Breast epithelium (tissue), 4 donors: ENCODE measurements around the gene LBX1. TPM values are rescaled to one million over a fixed set of nuclear protein-coding genes. Genes with fewer than 3 reads are reported as not detected.

Experiments
- DNase-seq, 2 donors: peaks; one replicate each; pipeline ENCODE4 v3.0.0-alpha.2; 2019; ENCODE audit warnings: low spot score in 2 of 2
- H3K27ac ChIP-seq, 2 donors: fragments of 200-600 bp; sonication (generic) in 1 of 2; one replicate each; pipeline ENCODE4 v1.5.1; 2016 to 2019; ENCODE audit warnings: mild to moderate bottlenecking in 1 of 2
- H3K27me3 ChIP-seq, 2 donors: fragments of 200-600 bp; sonication (generic) in 1 of 2; one replicate each; pipeline versions ENCODE4 v1.5.1 to v1.6.0; 2017 to 2019; ENCODE audit warnings: control low read depth in 1 of 2, mild to moderate bottlenecking in 1 of 2
- H3K36me3 ChIP-seq: fragments of 200-600 bp; one replicate; pipeline ENCODE4 v1.5.1; 2019
- H3K4me1 ChIP-seq, 2 donors: fragments of 200-600 bp; sonication (generic); one replicate each; pipeline ENCODE4 v1.5.1; 2016 to 2019; ENCODE audit warnings: control low read depth in 1 of 2
- H3K4me3 ChIP-seq, 3 donors: fragments of 200-600 bp; sonication (generic); 1 replicate in 2 of 3; 2 replicates in 1 of 3; pipeline ENCODE4 v1.5.1; 2016 to 2019; ENCODE audit warnings: mild to moderate bottlenecking in 3 of 3, moderate library complexity in 2 of 3
- H3K9me3 ChIP-seq, 2 donors: fragments of 200-600 bp; sonication (generic) in 1 of 2; one replicate each; pipeline ENCODE4 v1.5.1; 2016 to 2019; ENCODE audit warnings: control low read depth in 1 of 2
- POLR2A ChIP-seq: fragments of 450-650 bp; IDR thresholded peaks from one replicate; pipeline ENCODE4 v1.6.1; 2016; ENCODE audit warnings: antibody characterized with exemption, mild to moderate bottlenecking, moderate library complexity
- POLR2AphosphoS5 ChIP-seq, 3 donors: sonication (generic); formaldehyde crosslinking; IDR thresholded peaks; one replicate each; pipeline ENCODE4 v1.6.1; 2017; ENCODE audit warnings: antibody characterized with exemption in 3 of 3
- intact Hi-C: fragments of 100-400 bp; cut with DNase I; formaldehyde crosslinking; loops from one replicate; pipeline ENCODE4 v1.15.1; 2023; ENCODE audit warnings: low total_unique reads
- total RNA-seq, 3 donors: library from RNA; depleted of rRNA; stranded (reverse); fragments of >200 nt; gene quantifications; one replicate each; pipeline ENCODE4 v1.1.0, GENCODE V29; 2016
- TF ChIP-seq, protein P1 (sequence below), 3 donors: fragments of 450-650 bp; IDR thresholded peaks; one replicate each; pipeline ENCODE4 v1.5.1; 2016 to 2017; ENCODE audit warnings: antibody characterized with exemption in 3 of 3, mild to moderate bottlenecking in 3 of 3, moderate library complexity in 3 of 3

The LBX1 gene
- total RNA-seq, 3 donors from 2014 or later = not detected

DNA sequence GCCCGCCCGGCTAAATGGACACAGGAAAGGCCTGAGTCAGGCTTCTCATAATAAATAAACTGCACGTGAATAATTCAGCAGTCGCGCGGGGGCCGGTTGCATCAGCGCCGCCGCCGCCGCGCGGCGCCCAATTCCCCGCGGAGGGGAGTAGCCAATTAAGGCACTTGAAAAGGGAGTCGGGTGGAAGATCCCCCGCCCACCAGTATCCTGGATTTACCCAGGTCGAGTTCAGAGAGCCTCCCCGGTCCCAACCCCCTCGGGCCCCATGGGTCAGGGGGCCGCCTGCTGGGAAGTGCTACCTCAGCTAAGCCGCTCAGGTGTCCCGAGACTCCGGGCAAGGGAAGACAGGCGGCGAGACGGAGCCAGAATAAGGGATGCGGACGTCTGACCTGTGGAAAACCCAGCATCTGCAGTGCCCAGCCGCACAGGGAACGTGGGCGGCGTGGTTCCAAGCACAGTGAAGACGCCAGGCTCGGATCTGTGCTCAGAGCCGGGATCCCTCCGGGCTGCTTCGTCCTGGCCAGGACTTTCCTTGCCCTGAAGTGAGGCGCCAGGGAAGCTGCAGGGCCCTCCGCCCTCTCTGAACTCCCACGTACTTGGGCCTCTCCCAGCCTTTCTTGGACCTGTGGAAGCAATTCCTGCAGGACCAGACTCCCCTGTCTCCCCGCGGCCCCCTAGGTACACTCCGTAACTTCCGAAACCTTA is 7.3 kb upstream of the LBX1 start:
- H3K36me3 ChIP-seq = no peaks in the 10 kb centered on the region
- peaks cover 0 to 8% of the 10 kb centered on the region in 2 donors for H3K9me3 ChIP-seq
- H3K27ac ChIP-seq = no peak overlapping the region
- peaks cover 15 to 95% of the 10 kb centered on the region in 2 donors for H3K27me3 ChIP-seq
- TF ChIP-seq POLR2A = no peak
- H3K4me3 ChIP-seq = peak overlapping the region in 1 of 3 donors; percentile 39
- DNase-seq = no peak
- H3K4me1 ChIP-seq = no peaks in the 10 kb centered on the region
- intact Hi-C loops = no loop called here

DNA sequence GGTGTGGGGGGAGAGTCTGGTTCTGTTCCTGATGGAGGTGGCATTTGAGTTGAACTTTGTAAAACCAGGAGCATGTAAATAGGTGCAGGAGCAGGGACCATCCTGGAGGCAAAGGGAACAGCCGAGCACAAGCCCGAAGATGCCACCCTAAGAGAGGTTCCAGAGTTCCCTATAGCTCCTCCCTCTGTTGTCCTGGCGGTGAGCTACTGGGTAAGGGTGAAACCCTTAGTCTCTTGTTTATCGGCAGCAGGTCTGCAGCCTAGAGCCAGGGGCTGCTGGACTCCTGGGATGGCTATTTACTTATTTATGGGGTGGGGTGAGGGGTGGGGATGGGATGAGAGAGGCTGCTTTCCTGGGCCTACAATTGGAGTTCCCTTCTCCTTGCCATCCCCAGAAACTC is 6.5 kb upstream of the LBX1 start:
- H3K4me3 ChIP-seq = no peak overlapping the region
- H3K36me3 ChIP-seq = no peaks in the 10 kb centered on the region
- peaks cover 0 to 8% of the 10 kb centered on the region in 2 donors for H3K9me3 ChIP-seq
- no peaks in the 10 kb centered on the region for H3K4me1 ChIP-seq
- no peak for DNase-seq
- peaks cover 15 to 99% of the 10 kb centered on the region in 2 donors for H3K27me3 ChIP-seq
- TF ChIP-seq, protein P1, sequence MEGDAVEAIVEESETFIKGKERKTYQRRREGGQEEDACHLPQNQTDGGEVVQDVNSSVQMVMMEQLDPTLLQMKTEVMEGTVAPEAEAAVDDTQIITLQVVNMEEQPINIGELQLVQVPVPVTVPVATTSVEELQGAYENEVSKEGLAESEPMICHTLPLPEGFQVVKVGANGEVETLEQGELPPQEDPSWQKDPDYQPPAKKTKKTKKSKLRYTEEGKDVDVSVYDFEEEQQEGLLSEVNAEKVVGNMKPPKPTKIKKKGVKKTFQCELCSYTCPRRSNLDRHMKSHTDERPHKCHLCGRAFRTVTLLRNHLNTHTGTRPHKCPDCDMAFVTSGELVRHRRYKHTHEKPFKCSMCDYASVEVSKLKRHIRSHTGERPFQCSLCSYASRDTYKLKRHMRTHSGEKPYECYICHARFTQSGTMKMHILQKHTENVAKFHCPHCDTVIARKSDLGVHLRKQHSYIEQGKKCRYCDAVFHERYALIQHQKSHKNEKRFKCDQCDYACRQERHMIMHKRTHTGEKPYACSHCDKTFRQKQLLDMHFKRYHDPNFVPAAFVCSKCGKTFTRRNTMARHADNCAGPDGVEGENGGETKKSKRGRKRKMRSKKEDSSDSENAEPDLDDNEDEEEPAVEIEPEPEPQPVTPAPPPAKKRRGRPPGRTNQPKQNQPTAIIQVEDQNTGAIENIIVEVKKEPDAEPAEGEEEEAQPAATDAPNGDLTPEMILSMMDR (IDR thresholded peaks at IDR 0.05) = no peak
- TF ChIP-seq POLR2AphosphoS5 (IDR thresholded peaks at IDR 0.05) (no peak), POLR2A (no peak)
- no peak overlapping the region for H3K27ac ChIP-seq
- intact Hi-C loops = no loop called here

DNA sequence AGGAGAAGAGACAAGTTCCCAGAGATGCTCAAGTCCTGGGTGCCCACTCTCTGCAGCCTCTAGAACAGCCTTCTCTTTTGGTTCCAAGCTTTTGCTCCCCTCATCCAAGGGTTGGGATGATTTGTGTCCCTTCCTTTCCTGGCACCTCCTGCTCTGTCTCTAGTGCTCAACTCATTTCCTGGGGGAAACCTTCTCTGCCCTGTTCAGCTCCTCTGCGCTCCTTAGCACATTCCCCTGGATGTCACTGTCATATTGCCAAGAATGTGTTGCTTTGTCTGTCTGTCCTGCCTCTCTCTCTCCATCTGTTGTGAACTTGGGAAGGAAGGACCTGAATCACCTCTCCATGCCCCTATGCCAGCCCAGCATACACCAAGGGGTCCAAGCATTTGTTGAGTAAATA is 5.1 kb upstream of the LBX1 start:
- Histone ChIP-seq H3K36me3 (no peaks in the 10 kb centered on the region), H3K27me3 (peaks cover 17 to 100% of the 10 kb centered on the region in 2 donors), H3K4me3 (no peak overlapping the region), H3K4me1 (peaks cover 6 to 7% of the 10 kb centered on the region in 2 donors), H3K27ac (no peak overlapping the region), H3K9me3 (peaks cover 0 to 8% of the 10 kb centered on the region in 2 donors)
- no peak for TF ChIP-seq POLR2A
- TF ChIP-seq, protein P1 (IDR thresholded peaks at IDR 0.05) = no peak
- TF ChIP-seq POLR2AphosphoS5 (IDR thresholded peaks at IDR 0.05) = no peak
- DNase-seq = no peak
- intact Hi-C loops = no loop called here

DNA sequence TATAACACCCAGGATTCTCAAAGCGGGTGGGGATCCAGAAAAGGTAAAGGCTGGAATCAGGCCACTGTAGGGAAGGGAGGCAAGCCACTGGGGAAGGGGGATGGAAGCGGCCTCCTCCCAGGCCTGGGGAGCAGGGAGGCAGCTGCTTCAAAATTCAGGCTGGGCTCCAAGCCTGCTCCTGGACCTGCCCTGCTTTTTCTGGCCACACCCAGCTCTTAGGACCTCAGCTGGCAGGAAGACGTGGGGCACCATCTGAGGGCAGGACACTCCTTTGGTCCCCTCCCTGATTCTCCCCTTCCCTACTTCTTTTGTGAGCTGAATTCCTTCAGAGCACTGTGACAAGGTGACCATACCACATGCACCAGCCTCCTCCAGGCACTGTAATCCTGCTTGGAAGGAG is 4.6 kb upstream of the LBX1 start:
- peaks cover 22 to 100% of the 10 kb centered on the region in 2 donors for H3K27me3 ChIP-seq
- H3K36me3 ChIP-seq = no peaks in the 10 kb centered on the region
- TF ChIP-seq POLR2A (no peak), POLR2AphosphoS5 (IDR thresholded peaks at IDR 0.05) (no peak)
- TF ChIP-seq, protein P1 (IDR thresholded peaks at IDR 0.05) = no peak
- no peak for DNase-seq
- H3K9me3 ChIP-seq = peaks cover 0 to 8% of the 10 kb centered on the region in 2 donors
- intact Hi-C loops = no loop called here
- H3K4me3 ChIP-seq = no peak overlapping the region
- H3K27ac ChIP-seq = no peak overlapping the region
- peaks cover 9 to 12% of the 10 kb centered on the region in 2 donors for H3K4me1 ChIP-seq

DNA sequence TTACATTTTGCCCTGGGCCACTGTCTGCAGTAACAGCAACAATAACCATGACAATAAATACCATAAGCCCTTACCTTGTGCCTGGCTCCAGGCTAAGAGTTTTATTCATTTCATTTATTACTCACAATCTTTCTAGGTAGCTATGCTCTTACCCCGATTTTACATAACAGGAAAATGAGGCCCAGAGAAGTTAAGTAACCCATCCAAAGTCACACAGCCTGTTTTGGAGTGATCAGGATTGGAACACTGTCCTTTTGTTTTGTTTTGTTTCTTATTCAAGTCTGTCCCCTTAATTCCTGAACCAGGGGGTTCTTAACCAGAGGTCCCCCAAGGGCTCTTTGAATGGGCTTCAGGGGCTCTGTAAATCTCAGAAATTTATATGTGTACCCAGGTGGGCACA is 4.2 kb upstream of the LBX1 start:
- TF ChIP-seq POLR2A (no peak), POLR2AphosphoS5 (IDR thresholded peaks at IDR 0.05) (no peak)
- TF ChIP-seq, protein P1 (IDR thresholded peaks at IDR 0.05) = no peak
- peaks cover 22 to 100% of the 10 kb centered on the region in 2 donors for H3K27me3 ChIP-seq
- H3K4me1 ChIP-seq = peaks cover 13 to 14% of the 10 kb centered on the region in 2 donors
- DNase-seq = no peak
- H3K36me3 ChIP-seq = no peaks in the 10 kb centered on the region
- no peak overlapping the region for H3K27ac ChIP-seq
- intact Hi-C loops = no loop called here
- no peak overlapping the region for H3K4me3 ChIP-seq
- peaks cover 0 to 8% of the 10 kb centered on the region in 2 donors for H3K9me3 ChIP-seq
